ENCODE measurements around the gene C9orf43. TPM values are rescaled to one million over a fixed set of nuclear protein-coding genes. Genes with fewer than 3 reads are reported as not detected.
"Not testable (repeated sequence)": the region's sequence is repeated elsewhere in the genome, so short reads cannot be mapped to it uniquely, and the experiment has no call there.

C9orf43 gene
- total RNA-seq, 1 experiment from 2014 or later, result 0.28 TPM

DNA sequence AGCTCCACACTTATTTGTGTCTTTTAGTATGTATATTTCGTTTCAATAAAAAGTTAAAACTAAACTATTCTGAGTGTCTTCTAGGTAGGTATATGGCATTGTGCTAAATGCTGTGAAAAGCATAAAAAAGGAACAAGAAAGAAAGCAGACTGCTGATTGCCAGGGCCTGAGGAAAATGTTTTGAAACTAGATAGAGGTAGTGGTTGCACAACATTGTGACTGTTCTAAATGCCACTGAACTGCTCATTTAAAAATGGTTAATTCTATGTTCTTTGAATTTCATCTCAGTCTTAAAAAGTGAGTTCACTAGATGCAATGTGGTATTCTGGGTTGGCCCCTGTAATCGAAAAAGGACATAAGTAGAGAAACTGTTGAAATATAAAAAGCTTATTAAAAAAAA, 6.9 kb upstream of the C9orf43 start:
- Mint-ChIP-seq H3K36me3 (peaks cover 18% of the 10 kb centered on the region), H3K9me3 (no peaks in the 10 kb centered on the region), H3K4me3 (no peak overlapping the region), H3K27ac (no peak overlapping the region), H3K4me1 (peaks cover 14% of the 10 kb centered on the region), H3K27me3 (ENCODE audit: low read depth) (no peaks in the 10 kb centered on the region)
- ChIA-PET CTCF (interaction anchor here (0.7 to 1.0 kb wide), 3 partner anchors 42 to 195 kb away, joined by 3 to 5 read pairs (median 4); no protein-coding TSS in a partner anchor), POLR2A (no interaction called here)
- ATAC-seq (no peak), DNase-seq (ENCODE audit: low spot score) (no peak)
- TF ChIP-seq, protein P1, sequence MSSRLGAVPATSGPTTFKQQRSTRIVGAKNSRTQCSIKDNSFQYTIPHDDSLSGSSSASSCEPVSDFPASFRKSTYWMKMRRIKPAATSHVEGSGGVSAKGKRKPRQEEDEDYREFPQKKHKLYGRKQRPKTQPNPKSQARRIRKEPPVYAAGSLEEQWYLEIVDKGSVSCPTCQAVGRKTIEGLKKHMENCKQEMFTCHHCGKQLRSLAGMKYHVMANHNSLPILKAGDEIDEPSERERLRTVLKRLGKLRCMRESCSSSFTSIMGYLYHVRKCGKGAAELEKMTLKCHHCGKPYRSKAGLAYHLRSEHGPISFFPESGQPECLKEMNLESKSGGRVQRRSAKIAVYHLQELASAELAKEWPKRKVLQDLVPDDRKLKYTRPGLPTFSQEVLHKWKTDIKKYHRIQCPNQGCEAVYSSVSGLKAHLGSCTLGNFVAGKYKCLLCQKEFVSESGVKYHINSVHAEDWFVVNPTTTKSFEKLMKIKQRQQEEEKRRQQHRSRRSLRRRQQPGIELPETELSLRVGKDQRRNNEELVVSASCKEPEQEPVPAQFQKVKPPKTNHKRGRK (CRISPR knock-in tag; IDR thresholded peaks at IDR 0.05; ENCODE audit: borderline replicate concordance), result no peak
- TF ChIP-seq JAZF1 (CRISPR knock-in tag; IDR thresholded peaks at IDR 0.05), result no peak
- TF ChIP-seq NFATC4 (CRISPR knock-in tag; IDR thresholded peaks at IDR 0.05), result no peak
- TF ChIP-seq ATF2 (CRISPR knock-in tag; IDR thresholded peaks at IDR 0.05; ENCODE audit: borderline replicate concordance, low read depth), result no peak
- no peak for TF ChIP-seq E2F1 (CRISPR knock-in tag; IDR thresholded peaks at IDR 0.05)
- TF ChIP-seq KAT7 (CRISPR knock-in tag; IDR thresholded peaks at IDR 0.05; ENCODE audit: borderline replicate concordance), result no peak
- TF ChIP-seq, protein P2, sequence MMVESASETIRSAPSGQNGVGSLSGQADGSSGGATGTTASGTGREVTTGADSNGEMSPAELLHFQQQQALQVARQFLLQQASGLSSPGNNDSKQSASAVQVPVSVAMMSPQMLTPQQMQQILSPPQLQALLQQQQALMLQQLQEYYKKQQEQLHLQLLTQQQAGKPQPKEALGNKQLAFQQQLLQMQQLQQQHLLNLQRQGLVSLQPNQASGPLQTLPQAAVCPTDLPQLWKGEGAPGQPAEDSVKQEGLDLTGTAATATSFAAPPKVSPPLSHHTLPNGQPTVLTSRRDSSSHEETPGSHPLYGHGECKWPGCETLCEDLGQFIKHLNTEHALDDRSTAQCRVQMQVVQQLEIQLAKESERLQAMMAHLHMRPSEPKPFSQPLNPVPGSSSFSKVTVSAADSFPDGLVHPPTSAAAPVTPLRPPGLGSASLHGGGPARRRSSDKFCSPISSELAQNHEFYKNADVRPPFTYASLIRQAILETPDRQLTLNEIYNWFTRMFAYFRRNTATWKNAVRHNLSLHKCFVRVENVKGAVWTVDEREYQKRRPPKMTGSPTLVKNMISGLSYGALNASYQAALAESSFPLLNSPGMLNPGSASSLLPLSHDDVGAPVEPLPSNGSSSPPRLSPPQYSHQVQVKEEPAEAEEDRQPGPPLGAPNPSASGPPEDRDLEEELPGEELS (CRISPR knock-in tag; IDR thresholded peaks at IDR 0.05), result no peak
- no peak for TF ChIP-seq ZNF263 (CRISPR knock-in tag; IDR thresholded peaks at IDR 0.05; ENCODE audit: low read depth)
- TF ChIP-seq CREM (CRISPR knock-in tag; IDR thresholded peaks at IDR 0.05), result no peak
- TF ChIP-seq, protein P3, sequence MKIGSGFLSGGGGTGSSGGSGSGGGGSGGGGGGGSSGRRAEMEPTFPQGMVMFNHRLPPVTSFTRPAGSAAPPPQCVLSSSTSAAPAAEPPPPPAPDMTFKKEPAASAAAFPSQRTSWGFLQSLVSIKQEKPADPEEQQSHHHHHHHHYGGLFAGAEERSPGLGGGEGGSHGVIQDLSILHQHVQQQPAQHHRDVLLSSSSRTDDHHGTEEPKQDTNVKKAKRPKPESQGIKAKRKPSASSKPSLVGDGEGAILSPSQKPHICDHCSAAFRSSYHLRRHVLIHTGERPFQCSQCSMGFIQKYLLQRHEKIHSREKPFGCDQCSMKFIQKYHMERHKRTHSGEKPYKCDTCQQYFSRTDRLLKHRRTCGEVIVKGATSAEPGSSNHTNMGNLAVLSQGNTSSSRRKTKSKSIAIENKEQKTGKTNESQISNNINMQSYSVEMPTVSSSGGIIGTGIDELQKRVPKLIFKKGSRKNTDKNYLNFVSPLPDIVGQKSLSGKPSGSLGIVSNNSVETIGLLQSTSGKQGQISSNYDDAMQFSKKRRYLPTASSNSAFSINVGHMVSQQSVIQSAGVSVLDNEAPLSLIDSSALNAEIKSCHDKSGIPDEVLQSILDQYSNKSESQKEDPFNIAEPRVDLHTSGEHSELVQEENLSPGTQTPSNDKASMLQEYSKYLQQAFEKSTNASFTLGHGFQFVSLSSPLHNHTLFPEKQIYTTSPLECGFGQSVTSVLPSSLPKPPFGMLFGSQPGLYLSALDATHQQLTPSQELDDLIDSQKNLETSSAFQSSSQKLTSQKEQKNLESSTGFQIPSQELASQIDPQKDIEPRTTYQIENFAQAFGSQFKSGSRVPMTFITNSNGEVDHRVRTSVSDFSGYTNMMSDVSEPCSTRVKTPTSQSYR (CRISPR knock-in tag; IDR thresholded peaks at IDR 0.05), result no peak
- no peak for TF ChIP-seq PRRX2 (CRISPR knock-in tag; IDR thresholded peaks at IDR 0.05)
- TF ChIP-seq MXD4 (CRISPR knock-in tag; IDR thresholded peaks at IDR 0.05; ENCODE audit: borderline replicate concordance), result no peak

- H3K27me3 Mint-ChIP-seq (ENCODE audit: low read depth); H3K27ac Mint-ChIP-seq; H3K4me3 Mint-ChIP-seq; DNase-seq (ENCODE audit: low spot score); ATAC-seq; H3K9me3 Mint-ChIP-seq: not testable (repeated sequence)
- ChIA-PET CTCF (interaction anchor here (1.1 to 2.2 kb wide), 3 partner anchors 159 to 251 kb away, joined by 3 to 10 read pairs (median 5); no protein-coding TSS in a partner anchor), POLR2A (interaction anchor here (0.6 kb wide), 1 partner anchor 216 kb away, joined by 5 read pairs; no protein-coding TSS in a partner anchor)
- peaks cover 27% of the 10 kb centered on the region for H3K36me3 Mint-ChIP-seq
- H3K4me1 Mint-ChIP-seq, result peaks cover 19% of the 10 kb centered on the region
Observed at GRCh38 chr9:113406353-113406752, 4.2 kb upstream of the C9orf43 start.
